Sigmoid colon (tissue), 3 donors: Measurements from ENCODE around the gene SLC25A45.

Source experiments
- CTCF ChIP-seq, 4 experiments: fragments of 450-650 bp in 3 of 4; fragments of 200-600 bp in 1 of 4; IDR thresholded peaks; one replicate each; pipeline ENCODE4 v1.5.1; 2016 to 2019; ENCODE audit warnings: antibody characterized with exemption in 4 of 4, mild to moderate bottlenecking in 3 of 4, moderate library complexity in 2 of 4
- POLR2A ChIP-seq, 2 donors: fragments of 450-650 bp; IDR thresholded peaks; one replicate each; pipeline ENCODE4 v1.6.1; 2016; ENCODE audit warnings: antibody characterized with exemption in 2 of 2, mild to moderate bottlenecking in 2 of 2, moderate library complexity in 2 of 2

- no peak for TF ChIP-seq CTCF (IDR thresholded peaks at IDR 0.05)
- no peak for TF ChIP-seq POLR2A (IDR thresholded peaks at IDR 0.05)
These were observed 8.6 kb upstream of the SLC25A45 start for GRCh38 chr11:65390996-65391395.
